Measurements from ENCODE around the gene IGSF8. TPM values are rescaled to one million over a fixed set of nuclear protein-coding genes. Genes with fewer than 3 reads are reported as not detected.
"Not testable (repeated sequence)": the region's sequence is repeated elsewhere in the genome, so short reads cannot be mapped to it uniquely, and the experiment has no call there.

The IGSF8 gene
- total RNA-seq, 2 donors from 2014 or later, result 53.6 to 60.2 TPM

DNA sequence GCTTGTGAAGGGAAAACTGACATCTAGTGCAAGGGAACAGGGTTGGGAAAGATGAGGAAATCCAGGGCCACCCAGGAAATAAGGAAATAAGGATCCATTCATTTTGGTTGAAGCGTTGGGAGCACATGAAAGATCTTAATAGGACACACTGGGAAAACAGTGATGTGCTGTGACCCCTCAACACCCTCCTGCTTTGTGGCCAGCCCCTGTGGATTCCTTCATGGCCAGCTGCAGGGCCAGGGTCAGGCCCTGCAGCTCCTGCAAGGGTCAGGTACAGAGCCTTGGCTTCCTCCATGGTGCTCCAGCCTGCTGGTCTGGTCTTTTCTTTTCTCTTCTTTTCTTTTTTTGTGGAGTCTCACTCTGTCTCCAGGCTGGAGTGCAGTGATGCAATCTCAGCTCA, 47.8 kb downstream of the IGSF8 start:
- TF ChIP-seq, protein P1, sequence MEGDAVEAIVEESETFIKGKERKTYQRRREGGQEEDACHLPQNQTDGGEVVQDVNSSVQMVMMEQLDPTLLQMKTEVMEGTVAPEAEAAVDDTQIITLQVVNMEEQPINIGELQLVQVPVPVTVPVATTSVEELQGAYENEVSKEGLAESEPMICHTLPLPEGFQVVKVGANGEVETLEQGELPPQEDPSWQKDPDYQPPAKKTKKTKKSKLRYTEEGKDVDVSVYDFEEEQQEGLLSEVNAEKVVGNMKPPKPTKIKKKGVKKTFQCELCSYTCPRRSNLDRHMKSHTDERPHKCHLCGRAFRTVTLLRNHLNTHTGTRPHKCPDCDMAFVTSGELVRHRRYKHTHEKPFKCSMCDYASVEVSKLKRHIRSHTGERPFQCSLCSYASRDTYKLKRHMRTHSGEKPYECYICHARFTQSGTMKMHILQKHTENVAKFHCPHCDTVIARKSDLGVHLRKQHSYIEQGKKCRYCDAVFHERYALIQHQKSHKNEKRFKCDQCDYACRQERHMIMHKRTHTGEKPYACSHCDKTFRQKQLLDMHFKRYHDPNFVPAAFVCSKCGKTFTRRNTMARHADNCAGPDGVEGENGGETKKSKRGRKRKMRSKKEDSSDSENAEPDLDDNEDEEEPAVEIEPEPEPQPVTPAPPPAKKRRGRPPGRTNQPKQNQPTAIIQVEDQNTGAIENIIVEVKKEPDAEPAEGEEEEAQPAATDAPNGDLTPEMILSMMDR (IDR thresholded peaks at IDR 0.05), result no peak
- Histone ChIP-seq H3K27ac (no peak overlapping the region), H3K9me3 (no peaks in the 10 kb centered on the region), H3K36me3 (no peaks in the 10 kb centered on the region), H3K9ac (ENCODE audit: low read depth in 2 of 2, low read length in 2 of 2) (no peak overlapping the region), H3K4me1 (no peaks in the 10 kb centered on the region), H3K27me3 (no peaks in the 10 kb centered on the region), H3K4me3 (no peak overlapping the region)
- DNase-seq, result no peak
- intact Hi-C loops (cut with DNase I), result no loop called here

DNA sequence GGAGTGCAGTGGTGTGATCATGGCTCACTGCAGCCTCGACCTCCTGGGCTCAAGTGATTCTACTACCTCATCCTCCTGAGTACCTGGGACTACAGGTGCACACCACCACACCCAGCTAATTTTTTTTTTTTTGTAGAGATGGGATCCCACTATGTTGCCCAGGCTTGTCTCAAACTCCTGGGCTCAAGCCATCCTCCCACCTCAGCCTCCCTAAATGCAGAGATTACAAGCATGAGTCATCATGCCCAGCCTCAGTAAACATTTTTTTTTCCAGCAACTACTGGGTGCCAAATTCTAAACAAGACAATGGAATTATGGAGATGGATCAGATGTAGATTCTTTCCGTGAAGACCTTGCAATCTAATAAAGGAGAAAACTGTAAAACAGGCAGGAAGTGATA, 48.2 kb downstream of the IGSF8 start:
- H3K9ac ChIP-seq (ENCODE audit: low read depth in 2 of 2, low read length in 2 of 2); H3K4me3 ChIP-seq; H3K27ac ChIP-seq; DNase-seq; H3K27me3 ChIP-seq; H3K4me1 ChIP-seq; H3K36me3 ChIP-seq; H3K9me3 ChIP-seq; intact Hi-C loops (cut with DNase I): not testable (repeated sequence)

DNA sequence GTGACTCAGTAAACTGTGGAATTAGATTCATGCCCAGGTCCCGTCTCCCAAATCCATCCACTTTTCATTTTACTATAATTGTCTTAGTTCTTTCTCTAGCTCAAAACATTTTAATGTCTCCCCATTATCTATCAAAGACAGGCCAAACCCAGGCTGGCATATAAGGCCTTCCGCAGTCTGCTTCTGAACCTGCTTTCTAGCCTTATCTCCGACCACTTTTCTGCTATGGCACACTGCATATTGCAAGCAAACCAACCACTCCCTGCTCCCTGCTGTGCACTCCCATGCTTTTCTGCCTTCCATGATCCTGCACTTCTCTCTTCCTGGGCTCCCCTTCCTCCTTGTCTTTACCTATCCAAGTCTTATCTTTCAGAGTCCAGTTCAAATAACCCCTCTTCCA, 49.3 kb downstream of the IGSF8 start:
- intact Hi-C loops (cut with DNase I), result loop anchor here (5.0 kb wide), 1 partner anchor 33 kb away; the partner anchor contains the start of gene KCNJ9
- no peak overlapping the region for H3K4me3 ChIP-seq
- no peaks in the 10 kb centered on the region for H3K9me3 ChIP-seq
- TF ChIP-seq, protein P1 (IDR thresholded peaks at IDR 0.05), result no peak
- H3K36me3 ChIP-seq, result no peaks in the 10 kb centered on the region
- H3K4me1 ChIP-seq, result no peaks in the 10 kb centered on the region
- H3K27ac ChIP-seq, result no peak overlapping the region
- DNase-seq, result no peak
- H3K27me3 ChIP-seq, result no peaks in the 10 kb centered on the region
- H3K9ac ChIP-seq (ENCODE audit: low read depth in 2 of 2, low read length in 2 of 2), result no peak overlapping the region

DNA sequence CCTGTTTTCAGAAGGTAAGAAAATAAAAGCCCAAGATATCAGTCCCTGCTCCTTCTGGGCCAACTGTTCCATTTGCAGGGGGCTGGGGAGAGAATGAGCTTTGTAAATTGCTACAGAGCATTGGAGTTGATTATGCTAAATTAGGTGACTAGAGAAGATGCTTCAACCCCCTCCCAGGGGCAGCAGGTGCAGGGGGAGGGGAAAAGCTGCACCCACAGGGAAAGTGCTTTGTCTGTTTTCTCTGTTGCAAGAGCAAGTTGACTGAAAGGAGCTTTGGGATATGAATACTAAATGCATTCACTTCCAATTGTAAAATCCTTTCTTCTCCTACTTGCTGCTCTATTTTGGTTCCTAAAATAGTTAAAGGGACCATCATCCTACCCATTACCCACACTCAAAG, 50.1 kb downstream of the IGSF8 start:
- Histone ChIP-seq H3K9me3 (no peaks in the 10 kb centered on the region), H3K27me3 (no peaks in the 10 kb centered on the region), H3K9ac (ENCODE audit: low read depth in 2 of 2, low read length in 2 of 2) (no peak overlapping the region), H3K36me3 (no peaks in the 10 kb centered on the region), H3K4me1 (no peaks in the 10 kb centered on the region), H3K27ac (no peak overlapping the region), H3K4me3 (no peak overlapping the region)
- no peak for DNase-seq
- intact Hi-C loops (cut with DNase I), result loop anchor here (5.0 kb wide), 1 partner anchor 34 kb away; the partner anchor contains the start of gene KCNJ9
- TF ChIP-seq, protein P1 (IDR thresholded peaks at IDR 0.05), result no peak

DNA sequence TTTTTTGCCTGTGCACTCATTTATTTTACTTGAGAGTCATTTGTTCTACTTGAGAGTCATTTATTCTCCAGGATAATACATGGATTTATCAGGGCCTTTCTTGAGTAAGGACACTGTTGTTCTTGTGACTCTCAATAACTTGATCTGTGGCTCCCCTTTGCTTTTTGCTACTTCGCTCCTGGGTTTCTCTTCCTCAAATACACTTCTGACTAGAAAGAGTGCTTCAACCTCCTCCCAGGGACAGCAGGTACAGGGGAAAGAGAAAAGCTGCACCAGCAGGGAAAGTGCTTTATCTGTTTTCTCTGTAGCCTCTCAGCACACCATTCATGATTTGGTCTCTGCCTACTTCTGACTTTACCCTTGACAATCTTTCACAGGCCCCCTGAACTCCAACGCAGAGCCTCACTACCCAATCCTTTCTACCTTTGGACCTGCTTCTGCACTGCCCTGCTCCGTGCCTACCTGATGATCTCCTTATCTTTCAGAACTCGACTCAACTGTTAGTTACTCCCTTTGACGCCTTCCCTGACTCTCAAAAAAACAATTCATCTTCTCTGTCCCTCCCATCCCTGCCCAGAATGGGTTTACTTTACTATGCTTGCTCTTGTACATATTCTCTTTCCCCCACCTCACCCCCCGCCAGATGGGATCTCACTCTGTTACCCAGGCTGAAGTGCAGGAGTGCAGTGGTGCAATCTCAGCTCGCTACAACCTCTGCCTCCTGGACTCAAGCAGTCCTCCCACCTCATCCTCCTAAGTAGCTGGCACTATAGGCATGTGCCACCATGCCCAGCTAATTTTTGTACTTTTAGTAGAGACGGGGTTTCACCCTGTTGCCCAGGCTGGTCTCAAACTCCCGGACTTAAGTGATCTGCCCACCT, 51.1 kb downstream of the IGSF8 start:
- no peak overlapping the region for H3K4me3 ChIP-seq
- H3K27me3 ChIP-seq, result no peaks in the 10 kb centered on the region
- H3K4me1 ChIP-seq, result no peaks in the 10 kb centered on the region
- H3K9ac ChIP-seq (ENCODE audit: low read depth in 2 of 2, low read length in 2 of 2), result no peak overlapping the region
- DNase-seq, result no peak
- H3K9me3 ChIP-seq, result no peaks in the 10 kb centered on the region
- no peak overlapping the region for H3K27ac ChIP-seq
- intact Hi-C loops (cut with DNase I), result loop anchor here (5.0 kb wide), 1 partner anchor 35 kb away; the partner anchor contains the start of gene KCNJ9
- TF ChIP-seq, protein P1 (IDR thresholded peaks at IDR 0.05), result no peak
- H3K36me3 ChIP-seq, result no peaks in the 10 kb centered on the region

Data from colonic mucosa (tissue), 4 donors.